HG03342 (cell line): ENCODE data around the gene DAND5.

Experiments
- ATAC-seq: cut with Tn5 transposase; IDR thresholded peaks from one replicate; pipeline ENCODE4 v1.9.1; 2021; ENCODE audit warnings: mild to moderate bottlenecking, moderate library complexity; ENCODE audit not compliant: unreplicated experiment

Gene DAND5, protein sequence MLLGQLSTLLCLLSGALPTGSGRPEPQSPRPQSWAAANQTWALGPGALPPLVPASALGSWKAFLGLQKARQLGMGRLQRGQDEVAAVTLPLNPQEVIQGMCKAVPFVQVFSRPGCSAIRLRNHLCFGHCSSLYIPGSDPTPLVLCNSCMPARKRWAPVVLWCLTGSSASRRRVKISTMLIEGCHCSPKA

DNA sequence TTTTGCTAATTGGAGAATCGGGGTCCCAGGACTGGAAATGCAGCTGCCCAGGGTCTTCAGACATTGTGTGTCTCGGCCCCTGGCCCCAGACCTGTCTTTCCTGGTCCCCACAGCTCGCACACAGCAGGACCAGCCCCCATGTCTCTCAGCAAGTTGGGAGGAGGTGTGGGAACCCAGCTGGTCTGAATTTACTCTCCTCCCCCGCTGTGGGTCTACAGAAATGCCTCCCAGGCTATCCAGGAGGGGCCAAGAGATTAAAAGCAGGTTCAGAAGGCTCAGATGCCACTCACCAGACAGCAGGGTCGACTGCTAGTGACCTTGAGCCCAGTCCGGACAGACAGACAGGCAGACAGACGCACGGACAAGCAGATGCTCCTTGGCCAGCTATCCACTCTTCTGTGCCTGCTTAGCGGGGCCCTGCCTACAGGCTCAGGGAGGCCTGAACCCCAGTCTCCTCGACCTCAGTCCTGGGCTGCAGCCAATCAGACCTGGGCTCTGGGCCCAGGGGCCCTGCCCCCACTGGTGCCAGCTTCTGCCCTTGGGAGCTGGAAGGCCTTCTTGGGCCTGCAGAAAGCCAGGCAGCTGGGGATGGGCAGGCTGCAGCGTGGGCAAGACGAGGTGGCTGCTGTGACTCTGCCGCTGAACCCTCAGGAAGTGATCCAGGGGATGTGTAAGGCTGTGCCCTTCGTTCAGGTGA, at the start of gene DAND5:
DAND5 (plus strand) TSS at position 285 of the 697 bp plus-strand sequence; CDS start at position 370, 85 bp downstream.
- ATAC-seq, result no peak

DNA sequence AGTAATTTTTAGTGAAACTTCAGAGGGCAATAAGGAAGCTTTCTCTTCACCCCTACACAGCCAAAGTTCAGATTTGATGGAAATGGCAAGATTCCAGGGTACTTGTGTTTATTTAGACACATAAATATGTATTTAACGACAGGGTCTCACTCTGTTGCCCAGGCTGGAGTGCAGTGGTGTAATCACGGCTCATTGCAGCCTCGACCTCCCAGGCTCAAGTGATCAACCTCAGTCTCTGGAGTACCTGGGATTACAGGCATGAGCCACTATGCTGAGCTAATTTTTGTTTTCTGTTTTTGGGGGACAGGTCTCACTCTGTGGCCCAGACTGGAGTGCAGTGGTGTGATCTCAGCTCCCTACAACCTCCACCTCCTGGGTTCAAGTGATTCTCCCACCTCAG, 48.3 kb upstream of the DAND5 start:
- ATAC-seq, result no peak

DNA sequence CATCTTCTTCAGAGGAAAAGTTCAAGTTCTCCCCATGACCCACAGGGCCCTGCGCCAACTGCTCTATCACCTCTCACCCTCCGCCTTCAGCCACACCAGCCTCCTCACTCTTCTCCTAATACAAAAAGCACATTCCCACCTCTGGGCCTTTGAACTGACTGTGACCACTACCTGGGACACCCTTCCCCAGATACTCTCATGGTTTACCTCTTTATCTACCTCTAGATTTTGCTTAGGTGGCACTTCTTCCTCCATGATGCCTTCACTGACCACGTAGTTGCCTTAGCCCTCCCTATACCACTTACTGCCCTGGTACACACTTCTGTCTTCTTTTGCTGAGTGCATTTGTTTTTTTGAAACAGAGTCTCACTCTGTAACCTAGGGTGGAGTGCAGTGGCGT, 46.4 kb upstream of the DAND5 start:
- ATAC-seq, result no peak

DNA sequence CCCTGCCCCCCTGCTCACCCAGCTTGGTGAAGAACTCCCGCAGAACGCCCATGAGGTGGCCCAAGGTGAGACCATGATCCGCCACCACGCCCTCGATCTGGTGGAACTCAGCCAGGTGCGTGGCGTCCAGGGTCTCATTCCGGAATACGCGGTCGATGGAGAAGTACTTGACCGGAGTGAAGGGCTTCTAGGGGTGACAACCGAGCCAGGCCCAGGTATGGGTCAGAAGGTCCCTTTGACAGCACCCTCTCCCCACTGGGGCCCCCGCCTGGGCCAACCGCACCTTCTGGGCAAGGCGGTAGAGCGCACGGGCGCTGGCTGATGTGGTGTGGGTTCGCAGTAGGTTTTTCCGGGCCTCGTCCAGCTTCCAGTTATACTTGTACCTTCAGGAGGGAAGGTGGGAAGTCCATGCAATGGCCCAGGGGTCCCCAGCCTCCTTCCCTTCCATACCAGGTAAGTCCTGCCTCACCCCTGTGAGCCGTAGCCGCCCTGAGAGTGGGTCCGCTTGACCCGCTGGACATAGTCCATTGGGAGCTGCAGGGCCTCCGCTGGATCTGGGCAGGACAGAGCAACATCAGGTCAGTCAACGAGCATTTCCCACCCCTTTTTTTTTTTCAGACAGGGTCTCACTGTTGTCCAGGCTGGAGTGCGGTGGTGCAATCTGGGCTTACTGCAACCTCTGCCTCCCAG, 44.6 kb upstream of the DAND5 start:
- no peak for ATAC-seq

DNA sequence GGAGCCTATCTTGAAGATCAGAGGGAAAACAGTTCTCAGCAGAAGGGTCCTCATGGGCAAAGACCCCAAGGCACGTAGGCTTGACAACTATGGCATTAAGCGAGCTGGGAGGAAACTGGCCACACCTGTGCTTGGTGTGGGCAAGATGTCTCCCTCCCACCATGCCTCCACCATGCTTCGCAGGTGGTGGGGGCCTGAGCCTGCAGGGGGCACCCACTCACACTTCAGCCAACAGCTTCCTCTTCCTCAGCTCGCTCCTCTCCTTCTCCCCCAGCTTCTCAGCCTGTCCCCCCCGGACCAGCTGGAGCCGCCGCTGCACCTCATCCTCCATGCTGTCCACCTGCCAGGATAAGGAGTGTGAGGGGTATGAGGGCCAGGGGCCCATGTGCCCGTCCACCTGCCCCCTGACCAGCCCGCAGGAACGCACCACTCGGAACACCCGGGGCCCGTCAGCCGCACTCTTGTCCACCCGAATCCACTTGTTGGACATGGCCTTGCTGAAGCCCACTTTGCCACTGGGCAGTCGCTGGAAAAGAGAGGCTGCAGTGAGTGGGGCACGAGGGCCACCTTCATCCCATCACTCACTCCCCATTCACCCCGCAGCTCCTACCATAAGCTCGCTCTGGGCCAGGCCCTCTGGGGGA, 39.3 kb upstream of the DAND5 start:
- no peak for ATAC-seq

DNA sequence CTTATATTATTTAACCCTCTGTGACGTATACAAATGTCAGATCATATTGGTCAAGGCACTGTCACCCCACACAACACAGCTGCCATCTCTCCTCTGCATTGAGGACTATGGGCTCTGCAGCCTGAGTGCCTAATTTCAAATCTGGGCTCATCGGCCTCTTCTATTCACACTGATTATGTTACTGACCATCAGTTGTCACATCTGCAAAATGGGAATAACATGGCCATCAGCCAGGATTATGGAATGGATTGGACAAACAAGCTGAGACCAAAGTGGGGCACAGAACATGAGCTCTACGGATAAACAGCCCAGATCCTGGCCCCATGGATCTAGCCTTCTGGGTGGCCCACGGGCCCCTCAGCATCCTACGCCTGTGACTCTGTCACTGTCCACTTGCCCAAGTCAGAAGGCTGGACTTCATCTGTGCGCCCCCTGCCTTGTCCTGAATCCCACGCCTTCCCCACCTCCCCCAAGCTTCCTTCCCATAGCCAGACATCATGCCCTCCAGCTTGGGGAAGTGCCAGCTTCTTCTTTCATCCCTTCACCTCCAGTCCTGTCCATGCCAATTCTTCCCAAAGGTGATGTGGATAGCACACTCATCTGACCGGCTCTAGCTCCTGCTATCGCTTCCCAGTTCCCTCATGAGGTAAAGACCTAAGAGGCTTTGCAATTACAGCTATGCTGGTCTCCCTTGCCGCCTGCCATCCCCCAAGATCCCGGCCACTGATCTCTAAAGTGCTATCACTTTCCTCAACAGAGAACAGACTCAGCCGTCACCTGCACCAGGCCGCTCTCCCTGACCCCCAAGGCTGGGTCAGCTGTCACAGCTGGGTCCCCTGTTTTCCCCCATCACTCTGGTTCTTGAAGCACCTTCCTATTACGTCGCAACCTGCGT, 36.7 kb upstream of the DAND5 start:
- ATAC-seq, result no peak

DNA sequence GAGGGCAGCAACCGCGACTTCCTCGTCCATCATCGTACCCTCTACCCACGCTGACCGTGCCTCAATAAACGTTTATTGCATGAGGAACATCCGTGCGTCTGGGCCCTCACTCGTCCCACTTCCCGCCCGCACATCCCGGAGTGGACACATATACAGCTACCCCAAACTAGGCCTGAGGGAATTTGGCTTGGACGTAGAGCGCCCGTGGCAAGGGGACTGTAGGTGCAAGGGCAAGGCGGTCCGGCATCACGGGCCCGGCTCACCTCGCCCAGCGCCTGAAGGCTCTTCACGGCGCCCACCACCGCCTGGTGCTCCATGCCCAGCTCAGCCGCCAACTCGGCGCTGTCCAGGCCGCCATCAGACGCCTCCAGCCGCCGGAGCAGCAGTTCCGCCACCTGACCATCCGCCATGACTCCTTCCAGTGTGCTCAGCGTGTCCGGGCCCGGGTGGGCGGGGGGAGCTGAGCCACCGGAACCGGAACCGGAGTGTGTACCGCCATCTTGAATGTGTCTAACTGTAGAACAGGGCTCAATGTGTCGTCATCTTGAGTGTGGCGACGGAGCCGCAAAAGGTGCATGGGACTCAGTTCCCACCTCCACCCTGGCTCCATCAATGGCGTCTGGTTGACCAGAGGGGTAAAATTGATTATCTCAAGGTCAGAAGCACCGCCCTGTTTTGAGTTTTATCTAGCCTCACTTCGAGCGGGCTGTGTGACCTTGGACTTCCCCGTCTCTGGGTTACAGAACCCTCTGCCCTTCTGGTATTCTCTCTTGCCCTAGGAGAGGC, 35.9 kb upstream of the DAND5 start, which contains the start of gene FARSA:
FARSA (minus strand) TSS at position 425 of the 786 bp plus-strand sequence; CDS start at position 410, 15 bp downstream.
- ATAC-seq, result peak; percentile 26

DNA sequence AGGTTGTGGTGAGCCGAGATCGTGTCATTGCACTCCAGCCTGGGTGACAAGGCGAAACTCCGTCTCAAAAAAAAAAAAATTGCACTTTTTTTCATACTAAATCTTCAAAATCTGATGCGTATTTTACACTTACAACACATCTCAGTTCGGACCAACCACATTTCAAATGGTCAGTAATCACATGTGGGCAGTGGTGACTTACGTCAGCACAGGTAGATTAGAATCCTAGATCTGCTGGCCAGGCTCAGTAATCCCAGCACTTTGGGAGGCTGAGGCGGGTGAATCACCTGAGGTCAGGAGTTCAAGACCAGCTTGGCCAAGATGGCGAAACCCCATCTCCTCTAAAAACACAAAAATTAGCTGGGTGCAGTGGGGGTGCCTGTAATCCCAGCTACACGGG, 34.3 kb upstream of the DAND5 start:
- ATAC-seq, result no peak

DNA sequence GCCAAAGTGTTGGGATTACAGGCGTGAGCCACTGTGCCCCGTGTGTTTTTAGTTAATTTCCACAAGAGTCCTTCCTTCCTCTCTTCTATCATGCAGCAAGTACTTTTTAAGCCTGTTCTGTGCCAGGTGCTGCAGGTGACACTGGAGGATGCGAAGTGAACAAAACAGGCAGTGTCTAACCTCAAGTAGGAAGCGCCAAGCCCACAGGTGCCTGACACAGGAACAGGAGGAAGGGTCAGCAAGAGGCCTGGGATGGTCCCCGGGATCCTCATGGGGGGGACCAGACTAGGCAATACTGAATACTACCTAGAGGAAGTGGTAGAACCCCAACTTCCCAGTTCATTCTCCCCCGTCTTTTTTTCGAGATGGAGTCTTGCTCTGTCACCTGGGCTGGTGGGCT, 32.8 kb upstream of the DAND5 start:
- ATAC-seq, result no peak

DNA sequence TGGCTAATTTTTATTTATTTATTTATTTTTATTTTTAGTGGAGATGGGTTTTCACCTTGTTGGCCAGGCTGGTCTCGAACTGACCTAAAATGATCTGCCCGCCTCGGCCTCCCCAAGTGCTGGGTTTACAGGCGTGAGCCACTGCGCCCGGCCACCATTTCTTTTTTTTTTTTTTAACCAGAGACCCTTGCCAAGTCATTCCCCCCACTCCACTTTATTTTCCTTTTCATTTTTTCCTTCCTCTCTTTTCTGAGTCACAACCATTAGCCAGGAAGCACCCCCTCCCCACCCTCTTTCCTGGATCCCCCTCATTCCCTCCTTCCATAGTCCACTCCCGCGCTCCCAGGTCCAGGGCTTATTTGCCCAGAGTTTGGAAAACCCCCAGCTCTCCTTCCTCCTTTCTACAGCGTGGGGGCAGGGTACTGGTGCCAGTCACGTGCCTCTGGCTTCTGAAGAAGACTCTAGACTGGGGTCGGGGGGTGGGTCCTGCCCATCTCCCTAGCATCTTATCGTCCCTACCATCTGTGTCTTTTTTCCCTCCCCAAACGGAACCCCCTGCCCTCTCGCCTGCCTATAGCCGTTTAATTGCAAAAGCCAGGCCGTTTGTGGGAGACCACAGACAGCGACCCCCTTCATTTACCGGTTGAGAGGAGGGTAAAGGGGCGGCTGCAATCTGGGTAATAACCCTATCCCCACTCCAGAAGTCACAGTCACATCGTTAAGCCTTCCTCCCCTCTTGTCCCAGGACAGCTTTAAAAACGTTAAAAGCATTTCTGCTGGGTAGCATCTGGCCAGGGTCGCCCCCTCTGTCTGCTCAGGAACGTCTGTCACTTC, 32.1 kb upstream of the DAND5 start:
- no peak for ATAC-seq

DNA sequence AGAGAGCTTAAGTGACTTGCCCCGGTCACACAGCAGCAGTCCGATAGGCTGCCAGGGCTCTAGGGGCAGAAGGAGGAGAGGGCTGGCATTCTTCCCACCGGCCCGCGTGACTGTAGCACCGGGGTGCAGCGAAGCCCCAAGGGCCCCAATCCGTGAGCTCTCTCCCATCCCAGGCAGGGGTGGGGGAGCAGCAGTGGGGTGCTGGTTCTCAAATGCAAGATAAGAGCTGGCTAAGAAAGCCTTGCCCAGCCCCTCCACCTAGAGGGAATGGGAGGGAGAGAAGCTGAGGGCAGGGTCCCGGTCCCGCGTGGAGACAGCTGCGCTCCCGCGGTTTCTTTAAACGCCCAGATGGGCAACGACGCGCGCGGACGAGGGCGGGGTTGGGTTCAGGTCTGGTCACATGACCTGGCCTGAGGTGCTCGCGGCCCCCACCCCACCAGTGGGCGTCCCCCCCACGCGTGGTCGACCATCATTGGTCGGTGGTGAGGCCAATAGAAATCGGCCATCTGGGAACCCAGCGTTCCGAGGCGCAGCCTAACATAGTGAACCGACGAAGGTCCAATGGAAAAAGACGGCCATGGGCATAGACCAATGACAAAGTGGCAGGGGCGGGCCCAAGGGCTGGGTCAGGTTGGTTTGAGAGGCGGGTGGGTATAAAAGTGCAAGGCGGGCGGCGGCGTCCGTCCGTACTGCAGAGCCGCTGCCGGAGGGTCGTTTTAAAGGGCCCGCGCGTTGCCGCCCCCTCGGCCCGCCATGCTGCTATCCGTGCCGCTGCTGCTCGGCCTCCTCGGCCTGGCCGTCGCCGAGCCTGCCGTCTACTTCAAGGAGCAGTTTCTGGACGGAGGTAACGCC, 31.2 kb upstream of the DAND5 start, which contains the start of gene CALR:
CALR (plus strand) TSS at position 683 of the 852 bp plus-strand sequence; CDS start at position 754, 71 bp downstream.
- peak; percentile 81 for ATAC-seq

DNA sequence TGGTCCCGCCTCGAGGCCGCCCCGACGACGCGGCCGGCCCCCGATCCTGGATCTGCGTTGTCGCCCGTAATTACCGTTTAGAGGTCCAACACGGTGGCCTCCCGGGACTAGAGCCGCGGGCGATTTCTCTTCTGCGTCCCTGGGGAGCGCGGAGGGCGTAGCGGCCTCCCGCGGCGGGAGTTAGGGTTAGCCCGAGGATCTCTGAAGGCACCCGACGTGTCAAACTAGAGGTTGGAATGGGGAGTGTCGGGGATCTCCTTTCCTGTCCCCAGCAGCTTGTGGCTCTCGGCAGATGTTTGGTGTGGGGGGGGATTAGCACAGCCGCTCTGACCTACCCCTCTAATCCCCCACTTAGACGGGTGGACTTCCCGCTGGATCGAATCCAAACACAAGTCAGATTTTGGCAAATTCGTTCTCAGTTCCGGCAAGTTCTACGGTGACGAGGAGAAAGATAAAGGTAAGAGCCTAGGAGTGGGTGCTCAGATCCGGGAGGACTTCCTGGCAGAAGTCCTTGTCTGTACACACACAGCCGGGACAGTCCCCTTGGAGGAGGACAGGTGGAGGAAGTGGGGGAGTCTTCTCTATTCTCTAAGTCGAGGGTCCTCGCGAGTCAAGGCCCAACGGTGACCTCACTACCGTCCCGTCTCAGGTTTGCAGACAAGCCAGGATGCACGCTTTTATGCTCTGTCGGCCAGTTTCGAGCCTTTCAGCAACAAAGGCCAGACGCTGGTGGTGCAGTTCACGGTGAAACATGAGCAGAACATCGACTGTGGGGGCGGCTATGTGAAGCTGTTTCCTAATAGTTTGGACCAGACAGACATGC, 30.4 kb upstream of the DAND5 start:
- ATAC-seq, result peak; percentile 4

DNA sequence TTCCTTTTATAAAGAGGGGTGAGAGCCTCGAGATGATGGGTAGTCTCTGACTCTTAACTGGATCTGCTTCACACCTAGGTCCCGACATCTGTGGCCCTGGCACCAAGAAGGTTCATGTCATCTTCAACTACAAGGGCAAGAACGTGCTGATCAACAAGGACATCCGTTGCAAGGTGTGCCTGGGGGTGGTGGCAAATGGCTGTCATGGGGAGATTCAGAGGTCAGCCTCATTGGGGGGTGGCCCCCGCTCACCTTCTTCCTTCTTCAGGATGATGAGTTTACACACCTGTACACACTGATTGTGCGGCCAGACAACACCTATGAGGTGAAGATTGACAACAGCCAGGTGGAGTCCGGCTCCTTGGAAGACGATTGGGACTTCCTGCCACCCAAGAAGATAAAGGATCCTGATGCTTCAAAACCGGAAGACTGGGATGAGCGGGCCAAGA, 29.4 kb upstream of the DAND5 start:
- no peak for ATAC-seq

DNA sequence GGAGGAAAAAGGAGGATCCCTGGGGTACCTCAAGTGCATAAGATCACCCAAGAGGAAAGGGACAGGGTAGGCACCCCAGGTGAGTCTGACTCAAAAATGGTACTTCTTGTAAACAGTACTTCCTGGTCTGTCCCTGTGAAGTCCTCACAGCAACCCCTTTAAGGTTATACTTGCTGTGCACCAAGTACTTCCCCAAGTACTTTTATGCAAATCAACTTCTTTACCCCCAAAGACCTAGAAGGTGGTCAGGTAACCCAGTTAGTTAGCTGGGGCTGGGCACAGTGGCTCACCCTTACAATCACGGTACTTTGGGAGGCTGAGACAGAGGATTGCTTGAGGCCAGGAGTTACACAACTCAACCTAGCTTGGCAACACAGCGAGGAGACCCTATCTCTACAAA, 28.5 kb upstream of the DAND5 start:
- no peak for ATAC-seq

DNA sequence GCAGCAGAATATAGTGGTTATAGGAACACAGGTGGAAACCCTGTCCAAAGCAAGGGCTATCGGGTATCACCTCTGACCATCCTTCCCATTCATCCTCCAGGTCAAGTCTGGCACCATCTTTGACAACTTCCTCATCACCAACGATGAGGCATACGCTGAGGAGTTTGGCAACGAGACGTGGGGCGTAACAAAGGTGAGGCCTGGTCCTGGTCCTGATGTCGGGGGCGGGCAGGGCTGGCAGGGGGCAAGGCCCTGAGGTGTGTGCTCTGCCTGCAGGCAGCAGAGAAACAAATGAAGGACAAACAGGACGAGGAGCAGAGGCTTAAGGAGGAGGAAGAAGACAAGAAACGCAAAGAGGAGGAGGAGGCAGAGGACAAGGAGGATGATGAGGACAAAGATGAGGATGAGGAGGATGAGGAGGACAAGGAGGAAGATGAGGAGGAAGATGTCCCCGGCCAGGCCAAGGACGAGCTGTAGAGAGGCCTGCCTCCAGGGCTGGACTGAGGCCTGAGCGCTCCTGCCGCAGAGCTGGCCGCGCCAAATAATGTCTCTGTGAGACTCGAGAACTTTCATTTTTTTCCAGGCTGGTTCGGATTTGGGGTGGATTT, 25.8 kb upstream of the DAND5 start:
- no peak for ATAC-seq

DNA sequence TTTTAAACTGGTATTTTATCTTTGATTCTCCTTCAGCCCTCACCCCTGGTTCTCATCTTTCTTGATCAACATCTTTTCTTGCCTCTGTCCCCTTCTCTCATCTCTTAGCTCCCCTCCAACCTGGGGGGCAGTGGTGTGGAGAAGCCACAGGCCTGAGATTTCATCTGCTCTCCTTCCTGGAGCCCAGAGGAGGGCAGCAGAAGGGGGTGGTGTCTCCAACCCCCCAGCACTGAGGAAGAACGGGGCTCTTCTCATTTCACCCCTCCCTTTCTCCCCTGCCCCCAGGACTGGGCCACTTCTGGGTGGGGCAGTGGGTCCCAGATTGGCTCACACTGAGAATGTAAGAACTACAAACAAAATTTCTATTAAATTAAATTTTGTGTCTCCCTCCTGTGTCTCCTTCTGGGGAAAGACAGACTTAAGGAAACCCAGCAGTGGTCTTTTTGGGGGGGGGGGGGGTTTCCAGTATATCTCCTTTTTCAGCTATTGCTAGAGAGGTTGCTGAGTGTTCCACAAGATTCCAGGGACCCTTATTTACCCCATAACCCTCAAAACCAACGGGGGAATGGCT, 25.2 kb upstream of the DAND5 start:
- no peak for ATAC-seq
